Epithelial cell of esophagus (primary cell): Measurements from ENCODE around the gene COL4A2.

Experiments
- DNase-seq: peaks from one replicate; pipeline ENCODE4 v3.0.0; 2010; ENCODE audit warnings: low read depth
- H3K4me3 ChIP-seq: 2 replicates; pipeline ENCODE4 v1.5.1; 2011; ENCODE audit warnings: mild to moderate bottlenecking, low read length, control low read depth
- TF ChIP-seq, protein P1 (sequence below): IDR thresholded peaks from 2 replicates; pipeline ENCODE4 v1.5.1; 2011; ENCODE audit warnings: low read depth, mild to moderate bottlenecking, low read length, control low read depth, inconsistent platforms; ENCODE audit not compliant: insufficient read depth; ENCODE audit errors: missing control alignments

The COL4A2 gene

DNA sequence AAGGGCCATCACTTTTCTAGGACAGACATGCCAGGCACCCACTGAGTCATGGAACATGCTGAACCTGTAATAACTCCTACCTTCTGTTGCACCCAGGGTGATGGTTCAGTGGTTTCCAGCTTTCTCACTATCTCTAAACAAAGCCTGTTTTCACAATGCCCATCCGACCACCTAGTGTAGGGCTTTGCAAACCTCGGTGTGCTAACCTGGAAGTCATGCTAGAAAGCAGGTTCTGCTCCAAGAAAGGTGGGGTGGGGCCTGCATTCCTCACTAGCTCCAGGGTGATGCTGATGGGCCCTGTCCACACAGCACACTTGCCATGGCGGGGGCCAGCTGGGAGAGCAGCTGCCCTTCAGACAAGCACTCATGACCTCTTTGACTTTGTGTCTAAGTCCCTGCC, 43.4 kb downstream of the COL4A2 start:
- TF ChIP-seq, protein P1, sequence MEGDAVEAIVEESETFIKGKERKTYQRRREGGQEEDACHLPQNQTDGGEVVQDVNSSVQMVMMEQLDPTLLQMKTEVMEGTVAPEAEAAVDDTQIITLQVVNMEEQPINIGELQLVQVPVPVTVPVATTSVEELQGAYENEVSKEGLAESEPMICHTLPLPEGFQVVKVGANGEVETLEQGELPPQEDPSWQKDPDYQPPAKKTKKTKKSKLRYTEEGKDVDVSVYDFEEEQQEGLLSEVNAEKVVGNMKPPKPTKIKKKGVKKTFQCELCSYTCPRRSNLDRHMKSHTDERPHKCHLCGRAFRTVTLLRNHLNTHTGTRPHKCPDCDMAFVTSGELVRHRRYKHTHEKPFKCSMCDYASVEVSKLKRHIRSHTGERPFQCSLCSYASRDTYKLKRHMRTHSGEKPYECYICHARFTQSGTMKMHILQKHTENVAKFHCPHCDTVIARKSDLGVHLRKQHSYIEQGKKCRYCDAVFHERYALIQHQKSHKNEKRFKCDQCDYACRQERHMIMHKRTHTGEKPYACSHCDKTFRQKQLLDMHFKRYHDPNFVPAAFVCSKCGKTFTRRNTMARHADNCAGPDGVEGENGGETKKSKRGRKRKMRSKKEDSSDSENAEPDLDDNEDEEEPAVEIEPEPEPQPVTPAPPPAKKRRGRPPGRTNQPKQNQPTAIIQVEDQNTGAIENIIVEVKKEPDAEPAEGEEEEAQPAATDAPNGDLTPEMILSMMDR: no peak
- DNase-seq: no peak
- no peak overlapping the region for H3K4me3 ChIP-seq

GRCh38 chr13:110351636-110352420, 44.7 kb downstream of the COL4A2 start:
- DNase-seq: peak; percentile 22
- TF ChIP-seq, protein P1: no peak
- H3K4me3 ChIP-seq: no peak overlapping the region

- TF ChIP-seq, protein P1: no peak
Measured at GRCh38 chr13:110352735-110353134, 45.7 kb downstream of the COL4A2 start.

GRCh38 chr13:110353339-110353977, 46.4 kb downstream of the COL4A2 start:
- no peak for DNase-seq
- no peak overlapping the region for H3K4me3 ChIP-seq
- TF ChIP-seq, protein P1: no peak

More at GRCh38 chr13:110352735-110353134, 45.7 kb downstream of the COL4A2 start:
- no peak for DNase-seq
- no peak overlapping the region for H3K4me3 ChIP-seq

DNA sequence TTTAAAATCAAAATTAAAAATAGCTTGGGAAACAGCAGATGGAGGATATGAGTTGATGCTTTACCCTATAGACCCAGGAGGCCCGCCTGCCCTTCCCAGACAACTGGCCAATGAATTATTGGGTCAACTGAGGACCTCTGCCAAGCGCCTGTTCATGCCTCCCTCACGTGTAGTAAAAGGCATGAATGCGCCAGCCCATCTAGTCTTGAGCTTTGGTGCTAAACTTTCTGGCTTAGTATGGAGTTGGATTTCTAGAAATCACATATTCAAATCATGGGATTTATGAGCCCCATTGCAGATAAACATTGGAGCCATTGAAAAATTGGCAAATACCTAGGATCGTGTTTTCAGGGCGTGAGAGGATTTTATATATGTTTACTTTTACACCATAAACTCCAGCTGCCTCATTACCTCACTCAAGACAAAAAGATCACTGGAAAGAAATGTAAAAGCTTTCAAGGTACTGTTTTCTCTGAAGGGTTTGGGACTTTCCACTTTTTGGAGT, 47.1 kb downstream of the COL4A2 start:
- TF ChIP-seq, protein P1: no peak
- H3K4me3 ChIP-seq: no peak overlapping the region
- no peak for DNase-seq

DNA sequence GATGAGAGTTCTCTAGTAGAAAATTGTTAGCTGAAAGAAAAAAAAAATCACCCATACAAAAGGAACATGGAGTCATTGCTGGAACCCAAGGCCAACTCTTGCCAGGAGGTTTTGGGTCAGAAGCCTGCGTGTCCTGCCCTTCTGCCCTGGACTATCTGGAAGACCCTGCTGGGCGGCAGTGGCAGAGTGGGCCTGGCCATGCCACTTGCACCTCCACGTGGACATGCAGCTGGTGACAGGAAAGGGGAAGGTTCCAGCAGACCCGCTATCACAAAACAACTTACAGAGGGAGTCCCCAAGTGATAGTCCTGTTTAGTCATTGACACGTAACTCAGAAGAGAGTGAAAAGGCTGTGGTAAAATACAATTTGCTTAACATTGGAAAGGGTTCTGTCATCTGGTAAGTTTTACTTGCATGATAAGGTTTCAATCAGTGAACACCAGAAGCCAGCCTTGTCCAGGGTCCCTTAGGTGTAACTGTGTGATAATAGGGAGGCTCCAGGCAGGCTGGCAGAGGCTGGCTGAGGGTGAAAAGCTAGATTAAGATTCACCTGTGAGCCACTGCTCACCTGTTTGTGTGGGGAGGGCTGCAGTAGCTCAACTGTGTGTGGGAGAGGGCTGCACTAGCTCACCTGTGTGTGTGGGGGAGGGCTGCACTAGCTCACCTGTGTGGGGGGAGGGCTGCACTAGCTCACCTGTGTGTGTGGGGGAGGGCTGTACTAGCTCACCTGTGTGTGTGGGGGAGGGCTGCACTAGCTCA, 47.8 kb downstream of the COL4A2 start:
- TF ChIP-seq, protein P1: no peak

More for the DNA sequence above, 47.8 kb downstream of the COL4A2 start:
- no peak for DNase-seq
- no peak overlapping the region for H3K4me3 ChIP-seq
